Measurements from ENCODE around the gene LIMK2.

Gene LIMK2

DNA sequence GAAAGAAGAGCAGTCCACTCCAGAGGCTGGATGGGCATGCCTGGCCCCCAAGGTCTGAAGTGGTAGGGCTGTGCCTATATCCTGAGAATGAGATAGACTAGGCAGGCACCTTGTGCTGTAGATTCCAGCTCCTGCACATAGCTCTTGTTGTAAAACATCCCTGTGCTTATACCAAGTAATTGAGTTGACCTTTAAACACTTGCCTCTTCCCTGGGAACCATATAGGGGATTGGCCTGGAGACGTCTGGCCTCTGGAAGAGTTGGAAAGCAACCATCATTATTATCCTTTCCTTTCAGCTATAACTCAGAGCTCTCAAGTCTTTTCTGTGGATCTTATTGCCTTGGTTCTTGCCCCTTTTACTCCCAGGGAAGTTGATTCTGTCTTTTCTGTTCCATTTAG, 15.1 kb downstream of the LIMK2 start:
- no peak overlapping the region for H4K5ac ChIP-seq (ENCODE audit: low read length)
- H3K36me3 ChIP-seq (ENCODE audit: control insufficient read depth, insufficient read depth, low read length) = no peaks in the 10 kb centered on the region
- H2BK5ac ChIP-seq (ENCODE audit: low read length) = no peak overlapping the region
- peaks cover 16% of the 10 kb centered on the region for H3K79me1 ChIP-seq (ENCODE audit: low read length)
- H3K27me3 ChIP-seq (ENCODE audit: insufficient read depth, low read length, poor library complexity) = no peaks in the 10 kb centered on the region
- H3K23ac ChIP-seq (ENCODE audit: low read length) = no peak overlapping the region
- peaks cover 13% of the 10 kb centered on the region for H3K79me2 ChIP-seq (ENCODE audit: control insufficient read depth, insufficient read depth, low read length)
- WGBS (ENCODE audit: extremely low coverage, insufficient coverage, low lambda C conversion rate) = no CpG with 5 or more reads among the region's 1 CpG
- no peak overlapping the region for H2BK120ac ChIP-seq (ENCODE audit: low read depth, low read length)
- no peak overlapping the region for H3K27ac ChIP-seq (ENCODE audit: low read depth, low read length)
- H2BK15ac ChIP-seq (replicated peaks; ENCODE audit: low read depth) = no peak overlapping the region
- no peak overlapping the region for H3K56ac ChIP-seq (ENCODE audit: low read length)
- H3K4me1 ChIP-seq (ENCODE audit: control insufficient read depth, low read depth, low read length) = no peaks in the 10 kb centered on the region
- no peak overlapping the region for H3K9ac ChIP-seq (ENCODE audit: low read length)
- H3K18ac ChIP-seq (ENCODE audit: low read length) = no peak overlapping the region
- no peak overlapping the region for H3K4me2 ChIP-seq (ENCODE audit: low read length)
- no peak overlapping the region for H4K8ac ChIP-seq (ENCODE audit: low read depth, low read length)
- no peak overlapping the region for H3K4ac ChIP-seq (ENCODE audit: low read depth, low read length)
- H3K4me3 ChIP-seq (ENCODE audit: low read length) = no peak overlapping the region
- DNase-seq = no peak
- no peak overlapping the region for H2AK5ac ChIP-seq (ENCODE audit: low read length)

DNA sequence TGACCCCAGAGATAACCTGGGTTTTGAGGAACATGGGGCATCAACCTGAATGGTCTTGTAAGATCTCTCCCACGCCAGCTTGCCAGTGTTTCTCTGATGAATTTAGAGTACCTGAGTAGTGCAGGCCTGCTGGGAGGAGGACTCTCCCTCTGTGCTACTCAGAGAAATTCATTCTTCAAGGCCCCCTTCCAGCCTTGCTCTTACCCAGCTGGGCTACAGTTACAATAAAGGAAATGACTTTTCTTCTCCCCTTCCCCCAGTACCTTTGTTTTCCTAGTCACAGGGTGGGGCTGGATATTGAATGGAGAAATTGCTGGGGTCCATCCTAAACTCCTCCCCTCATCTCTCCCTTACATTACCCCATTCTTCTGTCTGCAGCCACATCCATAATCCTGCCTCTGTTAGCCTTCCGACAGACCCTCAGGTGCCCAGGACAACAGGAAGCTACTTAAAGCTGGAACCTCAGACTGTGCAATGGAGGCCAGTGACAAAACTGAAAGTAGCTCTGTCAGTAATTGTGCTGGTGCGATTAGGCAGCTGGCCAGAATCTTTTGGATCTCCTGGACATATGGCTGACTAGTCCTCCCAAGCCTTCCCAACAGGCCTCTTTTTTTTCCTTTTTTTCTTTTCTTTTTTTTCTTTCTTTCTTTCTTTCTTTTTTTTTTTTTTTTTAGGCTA, 17.4 kb downstream of the LIMK2 start:
- Histone ChIP-seq H2BK120ac (ENCODE audit: low read depth, low read length) (no peak overlapping the region), H3K18ac (ENCODE audit: low read length) (no peak overlapping the region), H3K36me3 (ENCODE audit: control insufficient read depth, insufficient read depth, low read length) (no peaks in the 10 kb centered on the region), H3K4me1 (ENCODE audit: control insufficient read depth, low read depth, low read length) (no peaks in the 10 kb centered on the region), H3K4me2 (ENCODE audit: low read length) (no peak overlapping the region), H2AK5ac (ENCODE audit: low read length) (no peak overlapping the region), H3K27me3 (ENCODE audit: insufficient read depth, low read length, poor library complexity) (no peaks in the 10 kb centered on the region), H4K8ac (ENCODE audit: low read depth, low read length) (no peak overlapping the region), H3K23ac (ENCODE audit: low read length) (no peak overlapping the region), H3K56ac (ENCODE audit: low read length) (no peak overlapping the region), H3K79me1 (ENCODE audit: low read length) (peaks cover 7% of the 10 kb centered on the region), H3K9ac (ENCODE audit: low read length) (no peak overlapping the region), H2BK5ac (ENCODE audit: low read length) (no peak overlapping the region), H3K4me3 (ENCODE audit: low read length) (no peak overlapping the region), H3K79me2 (ENCODE audit: control insufficient read depth, insufficient read depth, low read length) (peaks cover 4% of the 10 kb centered on the region), H4K5ac (ENCODE audit: low read length) (no peak overlapping the region), H3K4ac (ENCODE audit: low read depth, low read length) (no peak overlapping the region), H3K27ac (ENCODE audit: low read depth, low read length) (no peak overlapping the region), H2BK15ac (replicated peaks; ENCODE audit: low read depth) (no peak overlapping the region)
- DNase-seq = no peak
- WGBS (ENCODE audit: extremely low coverage, insufficient coverage, low lambda C conversion rate) = no CpG with 5 or more reads among the region's 3 CpGs

DNA sequence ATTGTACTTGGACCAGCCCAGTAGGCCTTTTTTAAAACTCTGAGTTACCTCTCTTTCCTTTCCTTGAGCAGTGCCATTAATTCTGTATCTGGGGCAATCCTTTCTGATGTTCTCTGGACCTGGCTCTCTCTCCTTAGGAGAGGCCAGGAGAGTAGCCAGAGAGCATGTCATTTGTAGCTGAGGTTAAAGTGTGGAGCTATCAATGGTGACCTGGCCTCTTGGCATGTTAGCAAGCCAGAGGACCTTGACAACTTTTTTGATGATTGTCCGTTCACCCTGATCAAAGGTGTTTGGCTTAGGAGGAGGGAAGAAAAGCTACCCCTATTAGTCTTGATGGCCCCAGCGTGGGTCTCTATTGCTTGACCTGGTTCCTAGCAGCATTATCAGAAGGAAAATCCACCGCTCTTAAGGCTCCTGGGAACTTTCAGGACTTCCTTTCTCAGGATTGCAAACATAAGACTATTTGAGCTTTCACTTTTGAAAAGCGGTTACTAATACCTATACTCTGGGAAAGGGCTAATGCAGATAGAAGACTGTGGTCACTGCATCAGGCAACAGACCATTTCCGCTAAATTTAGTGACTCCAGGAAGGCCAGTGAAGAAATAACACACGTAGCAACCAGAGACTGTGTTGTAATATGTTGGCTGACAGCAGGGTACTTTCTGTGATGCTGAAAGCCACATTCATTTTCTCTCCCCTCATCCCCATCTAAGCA, 18.2 kb downstream of the LIMK2 start:
- Histone ChIP-seq H3K79me2 (ENCODE audit: control insufficient read depth, insufficient read depth, low read length) (peaks cover 3% of the 10 kb centered on the region), H2BK15ac (replicated peaks; ENCODE audit: low read depth) (no peak overlapping the region), H3K23ac (ENCODE audit: low read length) (no peak overlapping the region), H3K4me1 (ENCODE audit: control insufficient read depth, low read depth, low read length) (no peaks in the 10 kb centered on the region), H3K9ac (ENCODE audit: low read length) (peak overlapping the region; percentile 16), H4K5ac (ENCODE audit: low read length) (no peak overlapping the region), H3K27me3 (ENCODE audit: insufficient read depth, low read length, poor library complexity) (no peaks in the 10 kb centered on the region), H3K4ac (ENCODE audit: low read depth, low read length) (no peak overlapping the region), H3K79me1 (ENCODE audit: low read length) (peaks cover 9% of the 10 kb centered on the region), H4K8ac (ENCODE audit: low read depth, low read length) (no peak overlapping the region), H2BK120ac (ENCODE audit: low read depth, low read length) (no peak overlapping the region), H3K4me2 (ENCODE audit: low read length) (no peak overlapping the region), H2BK5ac (ENCODE audit: low read length) (no peak overlapping the region), H2AK5ac (ENCODE audit: low read length) (no peak overlapping the region), H3K36me3 (ENCODE audit: control insufficient read depth, insufficient read depth, low read length) (no peaks in the 10 kb centered on the region), H3K56ac (ENCODE audit: low read length) (no peak overlapping the region), H3K18ac (ENCODE audit: low read length) (no peak overlapping the region), H3K4me3 (ENCODE audit: low read length) (no peak overlapping the region), H3K27ac (ENCODE audit: low read depth, low read length) (no peak overlapping the region)
- WGBS (ENCODE audit: extremely low coverage, insufficient coverage, low lambda C conversion rate) = no CpG with 5 or more reads among the region's 6 CpGs
- DNase-seq = no peak

DNA sequence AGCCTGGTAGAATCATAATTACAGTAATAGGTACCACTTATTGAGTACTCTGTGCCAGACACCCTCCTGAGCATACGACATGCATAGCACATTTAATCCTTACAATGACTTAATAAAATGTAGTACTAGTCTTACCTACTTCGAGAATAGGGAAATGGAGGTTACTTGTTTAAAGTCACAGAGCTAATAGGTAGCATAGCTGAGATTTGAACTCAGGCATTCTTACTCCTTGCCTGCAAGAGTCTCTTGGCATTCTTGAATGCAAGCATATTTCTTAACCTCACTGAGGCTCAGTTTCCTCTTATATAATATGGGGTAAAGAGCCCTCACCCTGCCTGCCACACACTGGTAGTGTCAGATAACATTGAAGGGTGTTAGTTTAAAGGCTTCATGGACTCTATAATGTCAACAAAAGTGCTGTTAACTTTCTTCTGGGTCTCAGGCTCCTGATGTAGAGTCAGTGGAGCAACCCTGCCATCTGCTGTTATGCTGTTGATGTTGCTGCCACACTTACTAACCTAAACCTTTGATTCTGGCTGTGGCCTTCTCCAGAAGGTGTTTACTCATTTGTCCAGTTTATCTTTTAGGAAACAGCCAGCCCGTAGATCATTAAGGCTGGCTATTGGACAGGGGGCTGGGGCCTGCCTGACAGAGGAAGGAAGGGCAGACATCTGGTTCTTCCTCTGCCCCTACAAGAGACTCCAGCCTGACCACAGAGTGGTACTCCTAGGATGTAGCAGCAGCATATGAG, 18.9 kb downstream of the LIMK2 start:
- Histone ChIP-seq H4K8ac (ENCODE audit: low read depth, low read length) (no peak overlapping the region), H3K4me3 (ENCODE audit: low read length) (no peak overlapping the region), H3K4me1 (ENCODE audit: control insufficient read depth, low read depth, low read length) (no peaks in the 10 kb centered on the region), H3K27ac (ENCODE audit: low read depth, low read length) (no peak overlapping the region), H2AK5ac (ENCODE audit: low read length) (no peak overlapping the region), H3K9ac (ENCODE audit: low read length) (no peak overlapping the region), H3K79me1 (ENCODE audit: low read length) (peaks cover 5% of the 10 kb centered on the region), H4K5ac (ENCODE audit: low read length) (no peak overlapping the region), H2BK5ac (ENCODE audit: low read length) (no peak overlapping the region), H3K18ac (ENCODE audit: low read length) (no peak overlapping the region), H3K36me3 (ENCODE audit: control insufficient read depth, insufficient read depth, low read length) (no peaks in the 10 kb centered on the region), H3K79me2 (ENCODE audit: control insufficient read depth, insufficient read depth, low read length) (no peaks in the 10 kb centered on the region), H2BK120ac (ENCODE audit: low read depth, low read length) (no peak overlapping the region), H3K4me2 (ENCODE audit: low read length) (no peak overlapping the region), H3K27me3 (ENCODE audit: insufficient read depth, low read length, poor library complexity) (no peaks in the 10 kb centered on the region), H3K4ac (ENCODE audit: low read depth, low read length) (no peak overlapping the region), H2BK15ac (replicated peaks; ENCODE audit: low read depth) (no peak overlapping the region), H3K23ac (ENCODE audit: low read length) (no peak overlapping the region), H3K56ac (ENCODE audit: low read length) (no peak overlapping the region)
- no CpG with 5 or more reads among the region's 3 CpGs for WGBS (ENCODE audit: extremely low coverage, insufficient coverage, low lambda C conversion rate)
- peak; percentile 57 for DNase-seq

DNA sequence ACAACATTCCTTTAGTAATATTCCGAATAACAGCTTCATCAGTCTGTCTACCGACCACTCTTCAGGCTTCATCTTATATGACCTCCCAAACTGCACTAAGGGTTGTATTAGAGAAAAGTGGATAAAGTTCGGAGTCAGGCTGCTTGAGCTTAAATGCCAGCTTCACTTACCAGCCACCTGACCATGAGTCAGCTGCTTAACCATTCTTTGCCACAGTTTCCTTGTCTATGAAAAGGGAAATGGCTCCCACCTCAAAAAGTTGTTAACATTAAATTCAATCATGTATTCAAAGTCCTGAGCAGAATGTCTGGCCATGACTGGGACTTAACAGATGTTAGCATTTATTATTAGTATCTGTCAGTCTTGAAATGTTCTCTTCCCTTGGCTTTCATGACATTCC, 20.9 kb downstream of the LIMK2 start:
- no peaks in the 10 kb centered on the region for H3K27me3 ChIP-seq (ENCODE audit: insufficient read depth, low read length, poor library complexity)
- H3K79me1 ChIP-seq (ENCODE audit: low read length) = peaks cover 5% of the 10 kb centered on the region
- H3K4me1 ChIP-seq (ENCODE audit: control insufficient read depth, low read depth, low read length) = no peaks in the 10 kb centered on the region
- H3K4ac ChIP-seq (ENCODE audit: low read depth, low read length) = no peak overlapping the region
- H3K79me2 ChIP-seq (ENCODE audit: control insufficient read depth, insufficient read depth, low read length) = no peaks in the 10 kb centered on the region
- H3K4me2 ChIP-seq (ENCODE audit: low read length) = no peak overlapping the region
- no CpG with 5 or more reads among the region's 3 CpGs for WGBS (ENCODE audit: extremely low coverage, insufficient coverage, low lambda C conversion rate)
- no peak overlapping the region for H4K8ac ChIP-seq (ENCODE audit: low read depth, low read length)
- no peak overlapping the region for H3K23ac ChIP-seq (ENCODE audit: low read length)
- no peak overlapping the region for H2AK5ac ChIP-seq (ENCODE audit: low read length)
- H3K18ac ChIP-seq (ENCODE audit: low read length) = no peak overlapping the region
- H3K9ac ChIP-seq (ENCODE audit: low read length) = no peak overlapping the region
- no peaks in the 10 kb centered on the region for H3K36me3 ChIP-seq (ENCODE audit: control insufficient read depth, insufficient read depth, low read length)
- H2BK15ac ChIP-seq (replicated peaks; ENCODE audit: low read depth) = no peak overlapping the region
- no peak overlapping the region for H2BK120ac ChIP-seq (ENCODE audit: low read depth, low read length)
- no peak overlapping the region for H4K5ac ChIP-seq (ENCODE audit: low read length)
- DNase-seq = no peak
- no peak overlapping the region for H2BK5ac ChIP-seq (ENCODE audit: low read length)
- no peak overlapping the region for H3K56ac ChIP-seq (ENCODE audit: low read length)
- no peak overlapping the region for H3K4me3 ChIP-seq (ENCODE audit: low read length)
- H3K27ac ChIP-seq (ENCODE audit: low read depth, low read length) = no peak overlapping the region

All from mesendoderm (in vitro differentiated cells).